DOHH2 (cell line): ENCODE measurements around the gene KAT8.

Source experiments
- EZH2phosphoT487 ChIP-seq: fragments of 200-600 bp; sonication (generic); IDR thresholded peaks from 2 replicates; pipeline ENCODE4 v1.6.1; 2017; ENCODE audit warnings: borderline replicate concordance, mild to moderate bottlenecking, antibody characterized with exemption, low read length, moderate library complexity, mixed read lengths
- TF ChIP-seq, protein P1 (sequence below): fragments of 200-600 bp; sonication (generic); IDR thresholded peaks from one replicate; pipeline ENCODE4 v1.5.1; 2014; ENCODE audit warnings: antibody characterized with exemption, mild to moderate bottlenecking, low read depth, low read length; ENCODE audit not compliant: poor library complexity, severe bottlenecking

GRCh38 chr16:31083081-31083480 is 34.4 kb upstream of the KAT8 start:
- TF ChIP-seq, protein P1, sequence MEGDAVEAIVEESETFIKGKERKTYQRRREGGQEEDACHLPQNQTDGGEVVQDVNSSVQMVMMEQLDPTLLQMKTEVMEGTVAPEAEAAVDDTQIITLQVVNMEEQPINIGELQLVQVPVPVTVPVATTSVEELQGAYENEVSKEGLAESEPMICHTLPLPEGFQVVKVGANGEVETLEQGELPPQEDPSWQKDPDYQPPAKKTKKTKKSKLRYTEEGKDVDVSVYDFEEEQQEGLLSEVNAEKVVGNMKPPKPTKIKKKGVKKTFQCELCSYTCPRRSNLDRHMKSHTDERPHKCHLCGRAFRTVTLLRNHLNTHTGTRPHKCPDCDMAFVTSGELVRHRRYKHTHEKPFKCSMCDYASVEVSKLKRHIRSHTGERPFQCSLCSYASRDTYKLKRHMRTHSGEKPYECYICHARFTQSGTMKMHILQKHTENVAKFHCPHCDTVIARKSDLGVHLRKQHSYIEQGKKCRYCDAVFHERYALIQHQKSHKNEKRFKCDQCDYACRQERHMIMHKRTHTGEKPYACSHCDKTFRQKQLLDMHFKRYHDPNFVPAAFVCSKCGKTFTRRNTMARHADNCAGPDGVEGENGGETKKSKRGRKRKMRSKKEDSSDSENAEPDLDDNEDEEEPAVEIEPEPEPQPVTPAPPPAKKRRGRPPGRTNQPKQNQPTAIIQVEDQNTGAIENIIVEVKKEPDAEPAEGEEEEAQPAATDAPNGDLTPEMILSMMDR, result no peak
- no peak for TF ChIP-seq EZH2phosphoT487
